Measurements from ENCODE around the gene RAB33B.

Gene RAB33B

GRCh38 chr4:139511320-139511719, 57.4 kb downstream of the RAB33B start:
- DNase-seq, result no peak

GRCh38 chr4:139514382-139515059, 60.6 kb downstream of the RAB33B start:
- no peak for DNase-seq

DNA sequence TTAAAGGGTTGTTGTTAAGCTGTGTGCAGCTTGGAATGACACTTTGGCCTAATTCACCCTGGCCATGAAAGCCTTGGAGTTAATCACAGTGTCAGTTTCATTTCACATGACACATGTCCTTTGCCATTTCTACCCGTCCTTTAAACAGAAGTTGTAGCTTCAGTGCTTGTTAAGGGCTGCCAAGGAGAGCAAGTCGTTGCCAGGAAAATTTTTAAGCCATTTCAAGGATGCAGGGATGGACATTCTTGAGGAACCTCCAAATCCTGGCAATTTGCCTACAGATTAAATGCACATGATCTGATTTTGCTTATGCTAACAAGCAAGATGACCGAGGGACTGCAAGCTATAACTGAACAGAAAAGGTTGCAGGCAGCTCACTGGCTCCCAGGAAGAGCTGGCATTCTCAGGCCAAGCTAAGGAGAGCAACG, 61.6 kb downstream of the RAB33B start:
- DNase-seq, result no peak

GRCh38 chr4:139521754-139522401, 68.0 kb downstream of the RAB33B start:
- no peak for DNase-seq

- DNase-seq, result no peak
Measured at GRCh38 chr4:139522457-139522856, 68.5 kb downstream of the RAB33B start.

- no peak for DNase-seq
Measured at GRCh38 chr4:139523076-139523475, 69.2 kb downstream of the RAB33B start.

GRCh38 chr4:139524062-139524631, 70.2 kb downstream of the RAB33B start:
- DNase-seq, result no peak

DNA sequence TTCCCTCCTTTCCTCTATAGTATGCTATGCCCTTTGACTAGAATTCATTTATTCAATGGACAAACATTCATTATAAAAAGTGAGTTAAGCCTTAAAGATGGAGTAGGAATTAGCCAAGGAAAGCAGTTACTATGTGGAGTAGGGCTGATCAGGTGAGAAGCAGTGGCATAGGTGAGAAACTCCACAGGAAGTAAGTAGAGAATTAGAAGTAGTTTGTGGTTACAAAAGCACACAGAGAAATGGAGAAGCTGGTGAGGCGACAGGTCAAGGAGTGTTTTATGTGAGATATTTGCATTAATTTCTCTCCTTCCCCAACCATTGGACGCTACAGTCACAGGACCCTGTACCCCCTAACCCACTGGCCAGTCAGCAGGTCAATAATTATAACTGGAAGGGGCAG, 71.5 kb downstream of the RAB33B start:
- no peak for DNase-seq
